ENCODE results near the gene OTOA. TPM values are rescaled to one million over a fixed set of nuclear protein-coding genes. Genes with fewer than 3 reads are reported as not detected.
"Not testable (repeated sequence)": the region's sequence is repeated elsewhere in the genome, so short reads cannot be mapped to it uniquely, and the experiment has no call there.

The OTOA gene
- total and polyA plus RNA-seq, 4 donors: 0.21 to 0.32 TPM; not detected in 2

GRCh38 chr16:21635694-21636093 is 28.1 kb upstream of the OTOA start:
- 95 to 97% methylated on average over 9 of the region's 9 CpGs for WGBS, 2 donors
- H3K36me3 ChIP-seq (ENCODE audit: control insufficient read depth in 1 of 2, insufficient read depth in 2 of 2, low read length in 1 of 2); DNase-seq; H3K27me3 ChIP-seq (ENCODE audit: control insufficient read depth in 1 of 2, insufficient read depth in 2 of 2, low read length in 1 of 2); H3K4me1 ChIP-seq (ENCODE audit: control insufficient read depth in 1 of 2, insufficient read depth in 2 of 2, low read length in 2 of 2); ATAC-seq (ENCODE audit: low FRiP score); H3K27ac ChIP-seq (ENCODE audit: low read depth in 1 of 2, low read length in 2 of 2); intact Hi-C loops (cut with DNase I); H3K4me3 ChIP-seq (ENCODE audit: low read length in 2 of 2); H3K9me3 ChIP-seq (ENCODE audit: control insufficient read depth, low read length): not testable (repeated sequence)

- intact Hi-C loops (cut with DNase I): no loop called here
- no peak overlapping the region for H3K27ac ChIP-seq (ENCODE audit: low read depth in 1 of 2, low read length in 2 of 2)
- ATAC-seq (ENCODE audit: low FRiP score): no peak
These were observed 26.5 kb upstream of the OTOA start for GRCh38 chr16:21637032-21637968.

GRCh38 chr16:21638573-21638975 is 25.2 kb upstream of the OTOA start:
- intact Hi-C loops (cut with DNase I): no loop called here
- no peaks in the 10 kb centered on the region for H3K9me3 ChIP-seq (ENCODE audit: control insufficient read depth, low read length)
- no peaks in the 10 kb centered on the region for H3K27me3 ChIP-seq (ENCODE audit: control insufficient read depth in 1 of 2, insufficient read depth in 2 of 2, low read length in 1 of 2)
- no peaks in the 10 kb centered on the region for H3K4me1 ChIP-seq (ENCODE audit: control insufficient read depth in 1 of 2, insufficient read depth in 2 of 2, low read length in 2 of 2)
- 72 to 79% methylated on average over 4 of the region's 4 CpGs for WGBS, 2 donors
- H3K4me3 ChIP-seq (ENCODE audit: low read length in 2 of 2): no peak overlapping the region
- no peak for DNase-seq
- H3K36me3 ChIP-seq (ENCODE audit: control insufficient read depth in 1 of 2, insufficient read depth in 2 of 2, low read length in 1 of 2): no peaks in the 10 kb centered on the region
- H3K27ac ChIP-seq (ENCODE audit: low read depth in 1 of 2, low read length in 2 of 2): no peak overlapping the region
- no peak for ATAC-seq (ENCODE audit: low FRiP score)

More at GRCh38 chr16:21637032-21637968, 26.5 kb upstream of the OTOA start:
- no peaks in the 10 kb centered on the region for H3K4me1 ChIP-seq (ENCODE audit: control insufficient read depth in 1 of 2, insufficient read depth in 2 of 2, low read length in 2 of 2)
- H3K36me3 ChIP-seq (ENCODE audit: control insufficient read depth in 1 of 2, insufficient read depth in 2 of 2, low read length in 1 of 2): no peaks in the 10 kb centered on the region
- no peak overlapping the region for H3K4me3 ChIP-seq (ENCODE audit: low read length in 2 of 2)
- no peak for DNase-seq
- H3K27me3 ChIP-seq (ENCODE audit: control insufficient read depth in 1 of 2, insufficient read depth in 2 of 2, low read length in 1 of 2): no peaks in the 10 kb centered on the region
- WGBS, 2 donors: 88 to 91% methylated on average over 37 of the region's 37 CpGs
- H3K9me3 ChIP-seq (ENCODE audit: control insufficient read depth, low read length): no peaks in the 10 kb centered on the region

GRCh38 chr16:21639493-21639892 is 24.3 kb upstream of the OTOA start:
- no peaks in the 10 kb centered on the region for H3K36me3 ChIP-seq (ENCODE audit: control insufficient read depth in 1 of 2, insufficient read depth in 2 of 2, low read length in 1 of 2)
- 86 to 88% methylated on average over 2 of the region's 2 CpGs for WGBS, 2 donors
- intact Hi-C loops (cut with DNase I): no loop called here

GRCh38 chr16:21641916-21642315 is 21.9 kb upstream of the OTOA start:
- ATAC-seq (ENCODE audit: low FRiP score) (no peak), DNase-seq (no peak)
- Histone ChIP-seq H3K36me3 (ENCODE audit: control insufficient read depth in 1 of 2, insufficient read depth in 2 of 2, low read length in 1 of 2) (no peaks in the 10 kb centered on the region), H3K27ac (ENCODE audit: low read depth in 1 of 2, low read length in 2 of 2) (no peak overlapping the region), H3K9me3 (ENCODE audit: control insufficient read depth, low read length) (no peaks in the 10 kb centered on the region), H3K4me1 (ENCODE audit: control insufficient read depth in 1 of 2, insufficient read depth in 2 of 2, low read length in 2 of 2) (no peaks in the 10 kb centered on the region), H3K27me3 (ENCODE audit: control insufficient read depth in 1 of 2, insufficient read depth in 2 of 2, low read length in 1 of 2) (no peaks in the 10 kb centered on the region), H3K4me3 (ENCODE audit: low read length in 2 of 2) (no peak overlapping the region)
- intact Hi-C loops (cut with DNase I): loop anchor here (5.0 to 10.0 kb wide), 2 partner anchors 57 to 60 kb away; no protein-coding TSS in a partner anchor
- 35 to 47% methylated on average over 6 of the region's 6 CpGs for WGBS, 2 donors

More at GRCh38 chr16:21639493-21639892, 24.3 kb upstream of the OTOA start:
- Histone ChIP-seq H3K27ac (ENCODE audit: low read depth in 1 of 2, low read length in 2 of 2) (no peak overlapping the region), H3K9me3 (ENCODE audit: control insufficient read depth, low read length) (no peaks in the 10 kb centered on the region), H3K4me1 (ENCODE audit: control insufficient read depth in 1 of 2, insufficient read depth in 2 of 2, low read length in 2 of 2) (no peaks in the 10 kb centered on the region), H3K27me3 (ENCODE audit: control insufficient read depth in 1 of 2, insufficient read depth in 2 of 2, low read length in 1 of 2) (no peaks in the 10 kb centered on the region), H3K4me3 (ENCODE audit: low read length in 2 of 2) (no peak overlapping the region)
- no peak for DNase-seq
- no peak for ATAC-seq (ENCODE audit: low FRiP score)

- intact Hi-C loops (cut with DNase I): loop anchor here (5.0 to 10.0 kb wide), 2 partner anchors 58 to 61 kb away; no protein-coding TSS in a partner anchor
- DNase-seq (no peak), ATAC-seq (ENCODE audit: low FRiP score) (no peak)
- Histone ChIP-seq H3K27me3 (ENCODE audit: control insufficient read depth in 1 of 2, insufficient read depth in 2 of 2, low read length in 1 of 2) (no peaks in the 10 kb centered on the region), H3K36me3 (ENCODE audit: control insufficient read depth in 1 of 2, insufficient read depth in 2 of 2, low read length in 1 of 2) (peaks cover 0 to 2% of the 10 kb centered on the region in 2 donors), H3K4me3 (ENCODE audit: low read length in 2 of 2) (no peak overlapping the region), H3K27ac (ENCODE audit: low read depth in 1 of 2, low read length in 2 of 2) (no peak overlapping the region), H3K9me3 (ENCODE audit: control insufficient read depth, low read length) (no peaks in the 10 kb centered on the region), H3K4me1 (ENCODE audit: control insufficient read depth in 1 of 2, insufficient read depth in 2 of 2, low read length in 2 of 2) (no peaks in the 10 kb centered on the region)
- WGBS, 2 donors: 67 to 70% methylated on average over 7 of the region's 7 CpGs
These were observed 20.9 kb upstream of the OTOA start for GRCh38 chr16:21642861-21643260.

GRCh38 chr16:21643785-21644184 is 20.0 kb upstream of the OTOA start:
- intact Hi-C loops (cut with DNase I): loop anchor here (5.0 to 10.0 kb wide), 2 partner anchors 59 to 61 kb away; no protein-coding TSS in a partner anchor
- no peak for DNase-seq
- ATAC-seq (ENCODE audit: low FRiP score): no peak
- H3K27me3 ChIP-seq (ENCODE audit: control insufficient read depth in 1 of 2, insufficient read depth in 2 of 2, low read length in 1 of 2): no peaks in the 10 kb centered on the region
- H3K4me1 ChIP-seq (ENCODE audit: control insufficient read depth in 1 of 2, insufficient read depth in 2 of 2, low read length in 2 of 2): no peaks in the 10 kb centered on the region
- peaks cover 0 to 2% of the 10 kb centered on the region in 2 donors for H3K36me3 ChIP-seq (ENCODE audit: control insufficient read depth in 1 of 2, insufficient read depth in 2 of 2, low read length in 1 of 2)
- no peak overlapping the region for H3K27ac ChIP-seq (ENCODE audit: low read depth in 1 of 2, low read length in 2 of 2)
- 97 to 99% methylated on average over 3 of the region's 3 CpGs for WGBS, 2 donors
- H3K4me3 ChIP-seq (ENCODE audit: low read length in 2 of 2): no peak overlapping the region
- no peaks in the 10 kb centered on the region for H3K9me3 ChIP-seq (ENCODE audit: control insufficient read depth, low read length)

GRCh38 chr16:21644674-21645073 is 19.1 kb upstream of the OTOA start:
- ATAC-seq (ENCODE audit: low FRiP score) (no peak), DNase-seq (no peak)
- 86 to 88% methylated on average over 4 of the region's 4 CpGs for WGBS, 2 donors
- Histone ChIP-seq H3K4me1 (ENCODE audit: control insufficient read depth in 1 of 2, insufficient read depth in 2 of 2, low read length in 2 of 2) (no peaks in the 10 kb centered on the region), H3K27me3 (ENCODE audit: control insufficient read depth in 1 of 2, insufficient read depth in 2 of 2, low read length in 1 of 2) (no peaks in the 10 kb centered on the region), H3K4me3 (ENCODE audit: low read length in 2 of 2) (no peak overlapping the region), H3K36me3 (ENCODE audit: control insufficient read depth in 1 of 2, insufficient read depth in 2 of 2, low read length in 1 of 2) (peaks cover 0 to 2% of the 10 kb centered on the region in 2 donors), H3K27ac (ENCODE audit: low read depth in 1 of 2, low read length in 2 of 2) (no peak overlapping the region), H3K9me3 (ENCODE audit: control insufficient read depth, low read length) (no peaks in the 10 kb centered on the region)
- intact Hi-C loops (cut with DNase I): loop anchor here (5.0 to 10.0 kb wide), 2 partner anchors 60 to 62 kb away; no protein-coding TSS in a partner anchor

Measured in aorta (tissue), 5 donors.